HCT116 (cell line): ENCODE data around the gene DOCK10.

Source experiments
- ATF3 ChIP-seq: IDR thresholded peaks from 2 replicates; pipeline ENCODE4 v1.6.1; 2012
- EZH2phosphoT487 ChIP-seq: fragments of 200-600 bp; IDR thresholded peaks from 2 replicates; pipeline ENCODE4 v1.6.1; 2018; ENCODE audit warnings: antibody characterized with exemption, borderline replicate concordance
- FOSL1 ChIP-seq: IDR thresholded peaks from 2 replicates; pipeline ENCODE4 v1.6.1; 2012; ENCODE audit warnings: low read depth
- JUND ChIP-seq: IDR thresholded peaks from 2 replicates; pipeline ENCODE4 v1.6.1; 2012
- MAX ChIP-seq: IDR thresholded peaks from 2 replicates; pipeline ENCODE4 v1.6.1; 2012
- POLR2A ChIP-seq: IDR thresholded peaks from 2 replicates; pipeline ENCODE4 v1.7.0; 2011; ENCODE audit warnings: borderline replicate concordance; ENCODE audit not compliant: insufficient read depth, insufficient read length; ENCODE audit errors: extremely low read depth
- POLR2AphosphoS5 ChIP-seq: IDR thresholded peaks from 2 replicates; pipeline ENCODE4 v1.6.1; 2011; ENCODE audit warnings: mild to moderate bottlenecking, low read depth, low read length, moderate library complexity
- RAD21 ChIP-seq: IDR thresholded peaks from 2 replicates; pipeline ENCODE4 v1.6.1; 2012; ENCODE audit warnings: low read depth, mild to moderate bottlenecking
- REST ChIP-seq: IDR thresholded peaks from 2 replicates; pipeline ENCODE4 v1.6.1; 2012; ENCODE audit warnings: low read depth
- SIN3A ChIP-seq: IDR thresholded peaks from 2 replicates; pipeline ENCODE4 v1.6.1; 2012; ENCODE audit warnings: low read depth
- YY1 ChIP-seq: IDR thresholded peaks from 2 replicates; pipeline ENCODE4 v1.6.1; 2011; ENCODE audit warnings: low read length, low read depth, moderate library complexity, mild to moderate bottlenecking; ENCODE audit not compliant: insufficient replicate concordance; ENCODE audit errors: extremely low read depth
- ZBTB33 ChIP-seq: IDR thresholded peaks from 2 replicates; pipeline ENCODE4 v1.6.1; 2011; ENCODE audit warnings: mild to moderate bottlenecking, low read length, moderate library complexity; ENCODE audit not compliant: insufficient replicate concordance; ENCODE audit errors: extremely low read depth
- ZNF274 ChIP-seq: fragments of 200-500 bp; sonication (Bioruptor generic); IDR thresholded peaks from 2 replicates; pipeline ENCODE4 v1.6.1; 2014; ENCODE audit warnings: mild to moderate bottlenecking, low read depth, low read length, inconsistent platforms
- TF ChIP-seq, protein P1 (sequence below), 3 experiments: fragments of 200-600 bp in 1 of 3; sonication (generic) in 1 of 3; IDR thresholded peaks in 2 of 3; conservative IDR thresholded peaks in 1 of 3; 2 replicates each; pipeline ENCODE4 v1.5.1; 2012 to 2017; ENCODE audit warnings: low read depth in 2 of 3, low read length in 2 of 3, antibody characterized with exemption in 1 of 3, borderline replicate concordance in 1 of 3, control low read depth in 1 of 3, mild to moderate bottlenecking in 1 of 3, mixed read lengths in 1 of 3, mixed run types in 1 of 3, moderate library complexity in 1 of 3; ENCODE audit not compliant: insufficient read depth in 1 of 3

- TF ChIP-seq, protein P1, sequence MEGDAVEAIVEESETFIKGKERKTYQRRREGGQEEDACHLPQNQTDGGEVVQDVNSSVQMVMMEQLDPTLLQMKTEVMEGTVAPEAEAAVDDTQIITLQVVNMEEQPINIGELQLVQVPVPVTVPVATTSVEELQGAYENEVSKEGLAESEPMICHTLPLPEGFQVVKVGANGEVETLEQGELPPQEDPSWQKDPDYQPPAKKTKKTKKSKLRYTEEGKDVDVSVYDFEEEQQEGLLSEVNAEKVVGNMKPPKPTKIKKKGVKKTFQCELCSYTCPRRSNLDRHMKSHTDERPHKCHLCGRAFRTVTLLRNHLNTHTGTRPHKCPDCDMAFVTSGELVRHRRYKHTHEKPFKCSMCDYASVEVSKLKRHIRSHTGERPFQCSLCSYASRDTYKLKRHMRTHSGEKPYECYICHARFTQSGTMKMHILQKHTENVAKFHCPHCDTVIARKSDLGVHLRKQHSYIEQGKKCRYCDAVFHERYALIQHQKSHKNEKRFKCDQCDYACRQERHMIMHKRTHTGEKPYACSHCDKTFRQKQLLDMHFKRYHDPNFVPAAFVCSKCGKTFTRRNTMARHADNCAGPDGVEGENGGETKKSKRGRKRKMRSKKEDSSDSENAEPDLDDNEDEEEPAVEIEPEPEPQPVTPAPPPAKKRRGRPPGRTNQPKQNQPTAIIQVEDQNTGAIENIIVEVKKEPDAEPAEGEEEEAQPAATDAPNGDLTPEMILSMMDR (IDR thresholded peaks at IDR 0.05 in 2 of 3, conservative IDR thresholded peaks at IDR 0.05 in 1 of 3; ENCODE audit: borderline replicate concordance in 1 of 3, insufficient read depth in 1 of 3, low read depth in 2 of 3, low read length in 2 of 3) = no peak
- TF ChIP-seq ATF3 (no peak), REST (no peak), EZH2phosphoT487 (no peak), RAD21 (no peak), POLR2A (no peak), YY1 (no peak), POLR2AphosphoS5 (no peak), FOSL1 (no peak), ZNF274 (no peak), JUND (no peak), MAX (no peak), SIN3A (no peak), ZBTB33 (no peak)
Measured at GRCh38 chr2:224875841-224876240, 166.4 kb downstream of the DOCK10 start.
